Measurements from ENCODE around the gene GATA1. TPM values are rescaled to one million over a fixed set of nuclear protein-coding genes. Genes with fewer than 3 reads are reported as not detected.
A peak's percentile ranks its signal among the peaks of the same experiment; 100 is the strongest.

Gene GATA1
- total RNA-seq, 2 donors from 2014 or later: 0.77 TPM; not detected in 1

- no peaks in the 10 kb centered on the region for H3K4me1 ChIP-seq
- intact Hi-C loops (cut with DNase I): no loop called here
- no peaks in the 10 kb centered on the region for H3K27me3 ChIP-seq
- no peak for DNase-seq
- no peak overlapping the region for H3K4me3 ChIP-seq
- no peak overlapping the region for H3K9ac ChIP-seq (ENCODE audit: low read depth in 2 of 2, low read length in 2 of 2)
- H3K36me3 ChIP-seq: no peaks in the 10 kb centered on the region
- no peak overlapping the region for H3K27ac ChIP-seq
- H3K9me3 ChIP-seq: no peaks in the 10 kb centered on the region
- TF ChIP-seq CTCF (IDR thresholded peaks at IDR 0.05): no peak
These were observed 7.5 kb downstream of the GATA1 start for GRCh38 chrX:48793935-48794334.

- TF ChIP-seq CTCF (IDR thresholded peaks at IDR 0.05): no peak
- no peak for DNase-seq
- Histone ChIP-seq H3K4me3 (no peak overlapping the region), H3K9me3 (no peaks in the 10 kb centered on the region), H3K27ac (no peak overlapping the region), H3K9ac (ENCODE audit: low read depth in 2 of 2, low read length in 2 of 2) (no peak overlapping the region), H3K27me3 (no peaks in the 10 kb centered on the region), H3K4me1 (no peaks in the 10 kb centered on the region), H3K36me3 (no peaks in the 10 kb centered on the region)
- intact Hi-C loops (cut with DNase I): no loop called here
These were observed 8.0 kb downstream of the GATA1 start for GRCh38 chrX:48794340-48794910.

GRCh38 chrX:48794911-48795515 is 8.6 kb downstream of the GATA1 start:
- Histone ChIP-seq H3K4me3 (no peak overlapping the region), H3K9ac (ENCODE audit: low read depth in 2 of 2, low read length in 2 of 2) (no peak overlapping the region), H3K9me3 (no peaks in the 10 kb centered on the region), H3K27me3 (no peaks in the 10 kb centered on the region), H3K4me1 (no peaks in the 10 kb centered on the region), H3K36me3 (no peaks in the 10 kb centered on the region), H3K27ac (no peak overlapping the region)
- TF ChIP-seq CTCF (IDR thresholded peaks at IDR 0.05): no peak
- no peak for DNase-seq
- intact Hi-C loops (cut with DNase I): no loop called here

DNA sequence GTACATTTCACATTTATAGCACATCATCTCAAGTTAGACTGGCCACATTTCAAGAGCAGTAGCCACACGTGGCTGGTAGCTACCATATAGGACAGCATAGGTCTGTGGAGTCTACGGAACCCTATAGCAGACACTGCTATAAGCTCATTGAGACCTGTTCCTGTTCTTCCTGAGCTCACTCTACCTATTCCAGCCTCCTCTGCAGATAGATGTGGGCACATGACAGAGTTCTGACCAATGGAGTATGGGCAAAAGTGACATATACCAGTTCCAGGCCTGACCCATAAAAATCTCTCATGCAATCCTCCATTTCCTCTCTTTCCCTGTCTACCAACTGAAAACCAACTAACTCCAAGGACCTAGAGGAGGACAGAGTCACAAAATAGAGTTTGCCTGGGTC is 11.9 kb downstream of the GATA1 start:
- H3K4me3 ChIP-seq: no peak overlapping the region
- no peak for DNase-seq
- intact Hi-C loops (cut with DNase I): no loop called here
- H3K9me3 ChIP-seq: no peaks in the 10 kb centered on the region
- no peaks in the 10 kb centered on the region for H3K27me3 ChIP-seq
- H3K36me3 ChIP-seq: no peaks in the 10 kb centered on the region
- TF ChIP-seq CTCF (IDR thresholded peaks at IDR 0.05): no peak
- H3K27ac ChIP-seq: no peak overlapping the region
- H3K4me1 ChIP-seq: no peaks in the 10 kb centered on the region
- no peak overlapping the region for H3K9ac ChIP-seq (ENCODE audit: low read depth in 2 of 2, low read length in 2 of 2)

- no peak for DNase-seq
- Histone ChIP-seq H3K9me3 (no peaks in the 10 kb centered on the region), H3K36me3 (no peaks in the 10 kb centered on the region), H3K27me3 (no peaks in the 10 kb centered on the region), H3K9ac (ENCODE audit: low read depth in 2 of 2, low read length in 2 of 2) (peak overlapping the region; percentile 66 to 73), H3K27ac (peak overlapping the region; percentile 78), H3K4me3 (peak overlapping the region; percentile 33), H3K4me1 (no peaks in the 10 kb centered on the region)
- intact Hi-C loops (cut with DNase I): no loop called here
- no peak for TF ChIP-seq CTCF (IDR thresholded peaks at IDR 0.05)
These were observed 14.3 kb downstream of the GATA1 start for GRCh38 chrX:48800574-48801279.
